ENCODE measurements around the gene MSI2.

Gene MSI2

DNA sequence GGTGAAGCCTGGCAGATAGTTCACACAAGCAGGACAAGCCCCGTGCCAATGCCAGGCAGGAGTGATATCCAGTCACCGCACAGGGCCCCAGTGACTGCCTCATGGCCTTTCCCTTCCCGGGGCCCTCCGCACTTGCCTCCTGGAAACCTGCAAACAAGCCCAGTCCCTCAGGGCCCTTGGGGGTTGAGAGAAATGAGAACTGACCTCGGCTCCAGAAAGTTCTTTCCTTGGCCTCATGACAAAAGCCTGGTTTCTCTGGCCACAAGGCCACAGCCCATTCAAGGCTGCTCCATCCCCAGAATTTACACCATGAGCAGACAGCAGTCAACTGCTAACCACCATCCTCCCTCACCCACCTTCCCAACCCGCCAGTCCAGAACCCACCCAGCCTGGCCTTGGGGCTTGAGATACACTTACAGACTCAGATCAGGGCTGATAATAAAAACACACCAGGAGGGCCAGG, 411.2 kb downstream of the MSI2 start:
- TF ChIP-seq ZBTB7A (IDR thresholded peaks at IDR 0.05; ENCODE audit: low read depth) (no peak), CEBPB (IDR thresholded peaks at IDR 0.05) (no peak), TEAD4 (IDR thresholded peaks at IDR 0.05) (no peak), TCF12 (IDR thresholded peaks at IDR 0.05; ENCODE audit: low read depth) (no peak)

DNA sequence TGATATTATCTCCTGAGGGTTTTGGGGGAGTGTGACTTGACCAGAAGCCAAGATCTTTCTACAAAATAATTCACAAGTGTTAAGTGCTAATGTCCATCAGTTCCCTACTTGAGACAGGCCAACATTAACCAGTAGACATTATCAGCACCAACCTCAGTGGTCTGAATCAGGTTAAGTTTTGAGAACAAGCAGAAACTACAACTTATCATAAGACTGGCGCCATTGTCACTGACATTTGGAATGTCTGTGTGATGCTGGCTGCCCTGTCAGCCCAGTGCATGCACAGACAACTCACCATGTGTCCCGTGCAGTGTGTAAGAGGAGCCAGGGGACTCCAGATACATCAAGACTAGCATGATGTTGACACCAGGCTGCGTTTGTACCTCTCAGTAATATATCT, 412.0 kb downstream of the MSI2 start:
- TF ChIP-seq, protein P1, sequence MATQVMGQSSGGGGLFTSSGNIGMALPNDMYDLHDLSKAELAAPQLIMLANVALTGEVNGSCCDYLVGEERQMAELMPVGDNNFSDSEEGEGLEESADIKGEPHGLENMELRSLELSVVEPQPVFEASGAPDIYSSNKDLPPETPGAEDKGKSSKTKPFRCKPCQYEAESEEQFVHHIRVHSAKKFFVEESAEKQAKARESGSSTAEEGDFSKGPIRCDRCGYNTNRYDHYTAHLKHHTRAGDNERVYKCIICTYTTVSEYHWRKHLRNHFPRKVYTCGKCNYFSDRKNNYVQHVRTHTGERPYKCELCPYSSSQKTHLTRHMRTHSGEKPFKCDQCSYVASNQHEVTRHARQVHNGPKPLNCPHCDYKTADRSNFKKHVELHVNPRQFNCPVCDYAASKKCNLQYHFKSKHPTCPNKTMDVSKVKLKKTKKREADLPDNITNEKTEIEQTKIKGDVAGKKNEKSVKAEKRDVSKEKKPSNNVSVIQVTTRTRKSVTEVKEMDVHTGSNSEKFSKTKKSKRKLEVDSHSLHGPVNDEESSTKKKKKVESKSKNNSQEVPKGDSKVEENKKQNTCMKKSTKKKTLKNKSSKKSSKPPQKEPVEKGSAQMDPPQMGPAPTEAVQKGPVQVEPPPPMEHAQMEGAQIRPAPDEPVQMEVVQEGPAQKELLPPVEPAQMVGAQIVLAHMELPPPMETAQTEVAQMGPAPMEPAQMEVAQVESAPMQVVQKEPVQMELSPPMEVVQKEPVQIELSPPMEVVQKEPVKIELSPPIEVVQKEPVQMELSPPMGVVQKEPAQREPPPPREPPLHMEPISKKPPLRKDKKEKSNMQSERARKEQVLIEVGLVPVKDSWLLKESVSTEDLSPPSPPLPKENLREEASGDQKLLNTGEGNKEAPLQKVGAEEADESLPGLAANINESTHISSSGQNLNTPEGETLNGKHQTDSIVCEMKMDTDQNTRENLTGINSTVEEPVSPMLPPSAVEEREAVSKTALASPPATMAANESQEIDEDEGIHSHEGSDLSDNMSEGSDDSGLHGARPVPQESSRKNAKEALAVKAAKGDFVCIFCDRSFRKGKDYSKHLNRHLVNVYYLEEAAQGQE (IDR thresholded peaks at IDR 0.05; ENCODE audit: low read depth): no peak
- TF ChIP-seq CREB1 (IDR thresholded peaks at IDR 0.05; ENCODE audit: low read depth) (no peak), EP300 (IDR thresholded peaks at IDR 0.05; ENCODE audit: borderline replicate concordance) (no peak), TEAD4 (IDR thresholded peaks at IDR 0.05) (no peak), RAD21 (IDR thresholded peaks at IDR 0.05; ENCODE audit: low read depth) (no peak), EGR1 (IDR thresholded peaks at IDR 0.05) (no peak), ZBTB7A (IDR thresholded peaks at IDR 0.05; ENCODE audit: low read depth) (no peak), TCF12 (IDR thresholded peaks at IDR 0.05; ENCODE audit: low read depth) (no peak), CEBPB (IDR thresholded peaks at IDR 0.05) (no peak), NFIC (IDR thresholded peaks at IDR 0.05) (no peak), TAF1 (IDR thresholded peaks at IDR 0.05; ENCODE audit: low read depth) (no peak), YY1 (IDR thresholded peaks at IDR 0.05; ENCODE audit: low read depth) (no peak), FOXM1 (IDR thresholded peaks at IDR 0.05; ENCODE audit: borderline replicate concordance, low read depth) (no peak)
- TF ChIP-seq, protein P2, sequence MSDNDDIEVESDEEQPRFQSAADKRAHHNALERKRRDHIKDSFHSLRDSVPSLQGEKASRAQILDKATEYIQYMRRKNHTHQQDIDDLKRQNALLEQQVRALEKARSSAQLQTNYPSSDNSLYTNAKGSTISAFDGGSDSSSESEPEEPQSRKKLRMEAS (IDR thresholded peaks at IDR 0.05): no peak
- TF ChIP-seq, protein P3, sequence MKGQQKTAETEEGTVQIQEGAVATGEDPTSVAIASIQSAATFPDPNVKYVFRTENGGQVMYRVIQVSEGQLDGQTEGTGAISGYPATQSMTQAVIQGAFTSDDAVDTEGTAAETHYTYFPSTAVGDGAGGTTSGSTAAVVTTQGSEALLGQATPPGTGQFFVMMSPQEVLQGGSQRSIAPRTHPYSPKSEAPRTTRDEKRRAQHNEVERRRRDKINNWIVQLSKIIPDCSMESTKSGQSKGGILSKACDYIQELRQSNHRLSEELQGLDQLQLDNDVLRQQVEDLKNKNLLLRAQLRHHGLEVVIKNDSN (IDR thresholded peaks at IDR 0.05): no peak

DNA sequence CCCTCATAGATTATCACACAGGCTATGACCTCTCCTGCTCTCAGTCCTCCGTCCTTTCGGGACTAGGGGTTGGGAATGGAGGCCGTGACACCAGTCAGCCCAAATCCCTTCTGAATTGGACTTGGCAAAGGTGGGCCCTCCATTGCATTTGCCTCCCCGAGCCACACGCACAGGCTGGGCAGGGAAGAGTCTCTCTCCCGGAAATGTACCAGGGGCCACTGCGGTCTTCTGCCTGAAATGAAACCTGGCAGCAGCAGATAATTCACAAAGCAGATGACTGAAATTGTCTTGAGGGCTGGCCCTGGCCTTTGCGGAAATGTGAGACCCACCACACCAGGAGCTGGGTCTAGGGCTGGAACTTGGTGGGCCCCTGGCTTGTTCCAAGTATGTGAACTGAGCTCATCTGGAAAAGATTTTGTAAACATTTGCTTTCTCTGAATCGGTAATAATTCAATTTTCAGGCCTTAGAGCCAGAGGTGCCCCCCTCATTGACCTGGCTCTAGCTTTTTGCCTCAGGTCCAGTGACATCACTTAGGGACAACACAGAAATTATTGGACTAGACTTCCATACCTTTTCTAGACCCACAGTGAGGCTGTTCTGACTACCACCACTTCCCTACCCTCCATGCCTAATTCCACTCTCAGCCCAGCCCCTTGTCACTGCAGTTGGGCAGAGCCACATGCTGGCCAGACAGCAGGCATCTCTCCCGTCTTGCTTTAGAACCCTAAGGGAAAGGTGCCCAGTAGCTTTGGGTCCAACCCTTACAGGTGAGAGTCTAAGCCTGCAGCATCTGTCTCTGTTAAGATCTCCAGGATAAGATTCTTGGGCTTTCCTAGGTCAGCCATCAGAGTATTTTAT, 413.6 kb downstream of the MSI2 start:
- no peak for TF ChIP-seq RAD21 (IDR thresholded peaks at IDR 0.05; ENCODE audit: low read depth)
- no peak for TF ChIP-seq CEBPB (IDR thresholded peaks at IDR 0.05)
- TF ChIP-seq, protein P3 (IDR thresholded peaks at IDR 0.05): no peak
- no peak for TF ChIP-seq TAF1 (IDR thresholded peaks at IDR 0.05; ENCODE audit: low read depth)
- no peak for TF ChIP-seq ZBTB7A (IDR thresholded peaks at IDR 0.05; ENCODE audit: low read depth)
- TF ChIP-seq EGR1 (IDR thresholded peaks at IDR 0.05): no peak
- TF ChIP-seq TCF12 (IDR thresholded peaks at IDR 0.05; ENCODE audit: low read depth): no peak

DNA sequence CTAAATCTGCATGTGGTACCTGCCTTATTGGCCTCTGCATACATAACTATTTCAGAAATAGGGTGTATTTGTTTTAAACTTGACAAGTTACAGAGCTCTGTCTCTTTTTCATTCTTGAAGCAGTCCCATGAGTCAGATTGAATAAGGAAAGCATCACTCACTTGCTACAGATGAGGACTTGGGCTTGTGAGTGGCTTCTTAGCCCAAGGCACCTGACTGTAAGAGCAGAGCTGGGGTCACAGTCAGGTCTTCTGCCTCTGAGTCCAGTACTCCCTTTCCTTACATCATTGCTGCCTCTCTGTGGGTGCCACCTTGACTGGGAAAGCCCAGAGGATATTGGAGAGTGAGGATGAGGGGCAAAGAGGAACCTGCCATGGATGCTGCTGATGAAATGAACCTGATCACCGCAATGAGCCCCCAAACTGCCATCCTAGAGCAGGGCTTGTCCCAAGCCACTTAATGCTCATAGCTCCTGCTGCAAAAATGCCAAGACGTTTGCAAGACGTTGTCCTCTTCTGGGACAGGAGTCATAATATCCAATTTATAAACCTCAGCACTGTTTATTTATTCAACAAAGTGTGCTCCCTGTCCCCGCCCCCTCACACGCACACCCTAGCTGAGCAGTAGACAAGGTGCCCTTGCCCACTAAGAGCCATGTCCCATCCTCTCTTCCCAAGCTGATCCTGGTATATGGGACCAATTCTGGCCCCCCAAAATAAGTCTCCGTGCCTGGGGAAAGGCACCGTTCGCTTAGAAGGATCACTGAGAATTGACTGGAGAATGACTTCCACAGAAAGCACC, 414.6 kb downstream of the MSI2 start:
- TF ChIP-seq, protein P1 (IDR thresholded peaks at IDR 0.05; ENCODE audit: low read depth): no peak
- no peak for TF ChIP-seq CEBPB (IDR thresholded peaks at IDR 0.05)
- TF ChIP-seq, protein P3 (IDR thresholded peaks at IDR 0.05): no peak
- TF ChIP-seq EGR1 (IDR thresholded peaks at IDR 0.05): no peak
- TF ChIP-seq, protein P2 (IDR thresholded peaks at IDR 0.05): no peak
- no peak for TF ChIP-seq EP300 (IDR thresholded peaks at IDR 0.05; ENCODE audit: borderline replicate concordance)
- TF ChIP-seq TEAD4 (IDR thresholded peaks at IDR 0.05): no peak
- TF ChIP-seq TCF12 (IDR thresholded peaks at IDR 0.05; ENCODE audit: low read depth): no peak
- no peak for TF ChIP-seq ZBTB7A (IDR thresholded peaks at IDR 0.05; ENCODE audit: low read depth)
- TF ChIP-seq FOXM1 (IDR thresholded peaks at IDR 0.05; ENCODE audit: borderline replicate concordance, low read depth): no peak
- TF ChIP-seq TAF1 (IDR thresholded peaks at IDR 0.05; ENCODE audit: low read depth): no peak
- TF ChIP-seq YY1 (IDR thresholded peaks at IDR 0.05; ENCODE audit: low read depth): no peak
- no peak for TF ChIP-seq RAD21 (IDR thresholded peaks at IDR 0.05; ENCODE audit: low read depth)

Data from Ishikawa (cell line).